Smooth muscle cell (in vitro differentiated cells): ENCODE results near the gene TAOK1. TPM values are rescaled to one million over a fixed set of nuclear protein-coding genes. Genes with fewer than 3 reads are reported as not detected.
"Not testable (repeated sequence)": the region's sequence is repeated elsewhere in the genome, so short reads cannot be mapped to it uniquely, and the experiment has no call there.

Source experiments
- DNase-seq: peaks from one replicate; lab custom pipeline; 2025; ENCODE audit not compliant: unreplicated experiment; lab: John Stamatoyannopoulos, UW
- H2AFZ ChIP-seq: fragments of 200-600 bp; sonication (generic); 2 replicates; pipeline ENCODE4 v1.6.0; 2016; ENCODE audit warnings: antibody characterized with exemption, low read depth, mild to moderate bottlenecking
- H3F3A ChIP-seq: fragments of 200-600 bp; sonication (generic); 2 replicates; pipeline ENCODE4 v1.6.0; 2017; ENCODE audit warnings: antibody characterized with exemption, low read depth
- H3K27ac ChIP-seq: fragments of 200-600 bp; sonication (generic); 2 replicates; pipeline ENCODE4 v1.5.1; 2016; ENCODE audit warnings: low read depth, mild to moderate bottlenecking
- H3K27me3 ChIP-seq: fragments of 200-600 bp; sonication (generic); 2 replicates; pipeline ENCODE4 v1.6.1; 2016; ENCODE audit warnings: low read depth, mild to moderate bottlenecking
- H3K36me3 ChIP-seq: fragments of 200-600 bp; sonication (generic); 2 replicates; pipeline ENCODE4 v1.5.1; 2016; ENCODE audit warnings: low read depth
- H3K4me1 ChIP-seq: fragments of 200-600 bp; sonication (generic); 2 replicates; pipeline ENCODE4 v1.5.1; 2016; ENCODE audit warnings: low read depth
- H3K4me2 ChIP-seq: fragments of 200-600 bp; sonication (generic); 2 replicates; pipeline ENCODE4 v1.6.0; 2016; ENCODE audit warnings: mild to moderate bottlenecking
- H3K4me3 ChIP-seq: fragments of 200-600 bp; sonication (generic); 2 replicates; pipeline ENCODE4 v1.5.1; 2016; ENCODE audit warnings: mild to moderate bottlenecking
- H3K79me2 ChIP-seq: fragments of 200-600 bp; sonication (generic); 2 replicates; pipeline ENCODE4 v1.6.0; 2016; ENCODE audit warnings: low read depth, mild to moderate bottlenecking
- H3K9ac ChIP-seq: fragments of 200-600 bp; sonication (generic); 2 replicates; pipeline ENCODE4 v1.6.0; 2016; ENCODE audit warnings: low read depth
- H3K9me3 ChIP-seq: fragments of 200-600 bp; sonication (generic); replicated peaks from 2 replicates; pipeline ENCODE4 v1.5.1; 2016; ENCODE audit warnings: low read depth
- H4K20me1 ChIP-seq: fragments of 200-600 bp; sonication (generic); 2 replicates; pipeline ENCODE4 v1.6.0; 2016; ENCODE audit warnings: low read depth
- CTCF ChIP-seq: fragments of 200-600 bp; sonication (generic); IDR thresholded peaks from 2 replicates; pipeline ENCODE4 v1.5.1; 2017; ENCODE audit warnings: borderline replicate concordance, mild to moderate bottlenecking, antibody characterized with exemption; ENCODE audit not compliant: insufficient read depth, poor library complexity, severe bottlenecking
- WGBS: methylation state at CpG from one replicate; pipeline ENCODE4 v1.1.7; 2016; ENCODE audit warnings: low lambda C conversion rate; 5-methylcytosine and 5-hydroxymethylcytosine counted together
- polyA plus RNA-seq: library from polyadenylated mRNA; unstranded; fragments of >200 nt; fragmentation: Nextera tagmentation; extraction: Ambion mirVana; gene quantifications from 2 replicates; pipeline ENCODE4 v1.2.1, GENCODE V29; 2016
- total RNA-seq: library from RNA; depleted of rRNA; stranded (reverse); fragments of >200 nt; gene quantifications from 2 replicates; pipeline ENCODE4 v1.2.3, GENCODE V29; 2014

The TAOK1 gene
- total and polyA plus RNA-seq, 2 experiments from 2014 or later: 4.7 to 58.7 TPM

- TF ChIP-seq CTCF: no peak
- no peak for DNase-seq
- Histone ChIP-seq H3K79me2 (peaks cover 25% of the 10 kb centered on the region), H3K27me3 (no peaks in the 10 kb centered on the region), H3K36me3 (peaks cover 14% of the 10 kb centered on the region), H2AFZ (no peak overlapping the region), H3K9ac (no peak overlapping the region), H3K27ac (no peak overlapping the region), H3K4me1 (no peaks in the 10 kb centered on the region), H3K9me3 (no peaks in the 10 kb centered on the region), H3K4me3 (no peak overlapping the region), H3K4me2 (no peak overlapping the region), H3F3A (no peaks in the 10 kb centered on the region), H4K20me1 (peaks cover 44% of the 10 kb centered on the region)
- WGBS: 98% methylated on average over 2 of the region's 2 CpGs
Observed at GRCh38 chr17:29475891-29476290, 85.7 kb downstream of the TAOK1 start.

- H2AFZ ChIP-seq, H3K9ac ChIP-seq, H3K27ac ChIP-seq, H3K9me3 ChIP-seq, DNase-seq, H3K36me3 ChIP-seq, H3K27me3 ChIP-seq, H3F3A ChIP-seq, H3K4me3 ChIP-seq, H3K4me2 ChIP-seq, H3K4me1 ChIP-seq: not testable (repeated sequence)
- 97% methylated on average over 7 of the region's 7 CpGs for WGBS
- Histone ChIP-seq H4K20me1 (peaks cover 42% of the 10 kb centered on the region), H3K79me2 (peaks cover 25% of the 10 kb centered on the region)
Observed at GRCh38 chr17:29480249-29480928, 90.2 kb downstream of the TAOK1 start.

- H3K9me3 ChIP-seq: no peaks in the 10 kb centered on the region
- H3F3A ChIP-seq: no peaks in the 10 kb centered on the region
- no peak for TF ChIP-seq CTCF
- no peak overlapping the region for H3K27ac ChIP-seq
- peaks cover 4% of the 10 kb centered on the region for H3K36me3 ChIP-seq
- H3K4me2 ChIP-seq: no peak overlapping the region
- H4K20me1 ChIP-seq: peaks cover 24% of the 10 kb centered on the region
- no peak overlapping the region for H3K9ac ChIP-seq
- no peaks in the 10 kb centered on the region for H3K27me3 ChIP-seq
- no peaks in the 10 kb centered on the region for H3K4me1 ChIP-seq
- H3K4me3 ChIP-seq: no peak overlapping the region
- WGBS: 70% methylated on average over 1 of the region's 1 CpG
- peaks cover 14% of the 10 kb centered on the region for H3K79me2 ChIP-seq
- no peak overlapping the region for H2AFZ ChIP-seq
- no peak for DNase-seq
Observed at GRCh38 chr17:29483503-29483902, 93.3 kb downstream of the TAOK1 start.

- Histone ChIP-seq H3K27me3 (no peaks in the 10 kb centered on the region), H3K36me3 (peaks cover 56% of the 10 kb centered on the region), H3K4me1 (no peaks in the 10 kb centered on the region), H3K4me3 (no peak overlapping the region), H3K27ac (peak overlapping the region; percentile 24), H3K9ac (no peak overlapping the region), H3F3A (no peaks in the 10 kb centered on the region), H2AFZ (no peak overlapping the region), H3K9me3 (no peaks in the 10 kb centered on the region), H3K79me2 (no peaks in the 10 kb centered on the region), H4K20me1 (no peaks in the 10 kb centered on the region), H3K4me2 (no peak overlapping the region)
- TF ChIP-seq CTCF: no peak
- DNase-seq: no peak
- WGBS: 96% methylated on average over 1 of the region's 1 CpG
Observed at GRCh38 chr17:29495011-29495410, 104.8 kb downstream of the TAOK1 start.
